GM21737 (cell line): Measurements from ENCODE around the gene PSMD8.
"Not testable (repeated sequence)": the region's sequence is repeated elsewhere in the genome, so short reads cannot be mapped to it uniquely, and the experiment has no call there.

Experiments
- ATAC-seq: cut with Tn5 transposase; IDR thresholded peaks from one replicate; pipeline ENCODE4 v1.9.1; 2021; ENCODE audit warnings: mild to moderate bottlenecking, moderate library complexity; ENCODE audit not compliant: unreplicated experiment

Gene PSMD8

DNA sequence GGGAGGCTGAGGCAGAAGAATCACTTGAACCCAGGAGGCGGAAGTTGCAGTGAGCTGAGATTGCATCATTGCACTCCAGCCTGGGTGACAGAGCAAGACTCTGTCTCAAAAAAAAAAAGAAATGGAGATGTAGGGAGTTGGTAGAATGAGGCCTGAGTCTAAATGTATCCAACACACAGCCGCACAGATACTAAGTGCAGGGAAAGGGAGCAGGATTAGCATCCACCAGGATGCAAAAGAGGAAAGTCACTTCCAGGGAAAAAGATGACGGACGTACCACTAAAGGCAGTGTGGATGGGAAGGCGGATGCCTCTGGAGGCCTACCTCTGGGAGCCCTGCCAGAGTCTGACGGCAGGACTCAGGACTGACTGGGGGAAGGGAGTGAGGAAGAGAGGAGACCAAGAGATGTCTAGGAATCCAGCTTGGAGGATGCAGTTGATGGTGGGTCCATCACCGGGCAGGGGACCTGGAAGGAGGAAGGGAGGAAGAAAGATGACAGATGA lies 35.3 kb downstream of the PSMD8 start:
- no peak for ATAC-seq

DNA sequence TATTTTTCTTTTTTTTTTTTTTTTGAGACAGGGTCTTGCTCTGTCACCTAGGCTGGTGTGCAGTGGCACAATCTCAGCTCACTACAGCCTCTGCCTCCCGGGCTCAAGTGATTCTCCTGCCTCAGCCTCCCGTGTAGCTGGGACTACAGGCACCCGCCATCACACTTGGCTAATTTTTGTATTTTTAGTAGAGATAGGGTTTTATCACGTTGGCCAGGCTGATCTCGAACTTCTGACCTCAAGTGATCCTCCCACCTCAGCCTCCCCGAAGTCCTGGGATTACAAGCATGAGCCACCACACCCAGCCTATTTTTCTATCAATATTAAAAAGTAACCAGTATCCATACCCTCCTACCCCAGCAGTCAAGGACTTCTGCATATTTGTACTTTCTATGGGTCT lies 36.0 kb downstream of the PSMD8 start:
- ATAC-seq, result not testable (repeated sequence)

- no peak for ATAC-seq
Observed at GRCh38 chr19:38411041-38411712, 36.8 kb downstream of the PSMD8 start.

DNA sequence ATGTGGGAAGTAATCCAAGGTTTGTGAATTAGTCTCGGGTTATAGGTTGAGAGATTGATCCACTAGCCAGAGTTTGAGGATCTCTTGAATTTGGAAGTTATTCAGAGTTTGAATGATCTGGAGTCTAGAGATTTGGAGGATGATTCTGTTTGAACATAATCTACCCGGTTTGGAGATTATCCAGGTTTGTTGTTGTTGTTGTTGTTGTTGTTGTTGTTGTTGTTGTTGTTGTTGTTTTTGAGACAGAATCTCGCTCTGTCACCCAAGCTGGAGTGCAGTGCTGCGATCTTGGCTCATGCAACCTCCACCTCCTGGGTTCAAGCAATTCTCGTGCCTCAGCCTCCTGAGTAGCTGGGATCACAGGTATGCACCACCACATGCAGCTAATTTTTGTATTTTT lies 37.5 kb downstream of the PSMD8 start:
- ATAC-seq, result not testable (repeated sequence)

DNA sequence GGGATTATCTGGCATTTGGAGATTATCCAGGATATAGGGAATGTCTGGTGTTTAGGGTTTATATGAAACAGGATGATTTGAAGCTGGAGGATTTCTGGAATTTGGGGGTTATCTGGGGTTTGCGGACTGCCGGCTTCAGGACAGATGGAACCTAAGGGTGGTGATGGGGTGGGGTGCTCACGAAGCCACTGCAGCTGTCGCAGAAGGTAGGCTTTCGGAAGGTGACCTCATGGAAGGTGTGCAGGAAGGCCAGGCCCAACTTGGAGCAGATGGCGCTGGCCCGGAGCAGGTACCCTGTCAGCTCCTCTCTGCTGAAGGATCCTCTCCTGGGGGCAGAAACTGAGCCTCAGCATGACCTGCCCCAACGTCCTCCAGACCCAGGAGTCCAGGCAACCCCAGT lies 38.1 kb downstream of the PSMD8 start:
- ATAC-seq, result no peak

- ATAC-seq, result no peak
Observed at GRCh38 chr19:38412961-38413360, 38.6 kb downstream of the PSMD8 start.

DNA sequence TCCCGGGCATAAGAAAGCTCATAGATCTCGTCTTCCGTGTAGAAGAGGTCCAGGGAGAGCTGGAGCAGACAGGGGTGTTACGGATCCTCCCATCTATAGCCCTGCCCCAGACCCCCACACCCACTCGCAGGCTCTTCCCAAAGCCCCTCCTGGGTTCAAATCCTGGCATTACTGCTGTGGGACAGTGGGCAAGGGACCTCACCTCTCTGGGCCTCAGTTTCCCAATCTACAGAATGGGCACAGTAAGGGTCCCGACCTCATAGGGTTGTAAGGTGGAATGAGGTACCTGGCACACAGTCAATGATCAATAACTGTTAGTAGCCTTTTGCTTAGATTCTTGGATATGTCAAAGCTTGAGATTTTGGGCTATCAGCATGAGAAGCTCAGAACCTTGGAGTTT lies 39.0 kb downstream of the PSMD8 start:
- no peak for ATAC-seq

GRCh38 chr19:38417146-38417543 lies 42.8 kb downstream of the PSMD8 start:
- no peak for ATAC-seq

DNA sequence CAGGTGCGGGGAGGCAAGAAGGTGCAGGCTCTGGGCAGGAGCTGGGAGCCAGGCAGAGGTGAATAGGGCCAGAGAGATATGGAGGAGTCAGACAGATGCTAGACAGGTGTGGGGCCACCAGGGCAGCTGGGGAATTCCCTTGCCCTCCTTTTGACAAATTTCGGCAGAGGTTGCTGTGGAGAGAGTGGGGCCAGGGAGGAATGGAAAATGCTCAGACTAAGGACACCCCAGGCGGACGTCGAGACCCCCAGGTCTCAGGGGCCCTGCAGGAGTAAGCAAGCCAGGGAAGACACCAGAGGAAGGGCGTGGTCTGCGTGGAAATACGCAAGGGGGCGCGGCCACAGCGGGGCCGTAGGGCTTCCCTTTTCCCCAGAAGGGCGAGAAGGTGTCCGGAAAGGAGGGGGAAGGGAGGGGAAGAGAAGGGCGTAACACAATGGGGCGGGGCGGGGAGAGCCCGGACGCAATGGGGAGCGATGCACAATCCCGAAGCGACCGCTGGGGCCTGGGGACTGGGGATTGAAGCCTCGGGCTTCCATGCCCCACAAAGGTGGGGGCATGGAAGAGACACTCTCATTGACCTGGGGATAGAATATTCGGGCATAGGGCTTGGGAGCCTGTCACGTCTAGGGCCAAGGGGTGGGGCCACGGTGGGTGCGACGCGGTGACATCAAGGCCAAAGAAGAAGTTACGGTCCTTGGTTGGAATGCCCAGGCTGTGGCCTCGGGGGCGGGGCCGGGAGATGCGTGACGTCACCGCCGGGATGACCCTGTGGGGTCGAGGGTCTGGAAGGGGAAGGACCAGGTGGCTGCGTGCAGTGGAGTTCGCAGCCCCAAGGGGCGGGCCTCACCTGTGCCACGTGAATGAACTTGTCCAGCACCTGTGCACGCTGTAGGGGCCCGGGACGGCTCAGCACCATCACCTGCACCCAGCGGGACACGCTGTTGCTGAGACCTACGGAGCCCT lies 43.5 kb downstream of the PSMD8 start:
- ATAC-seq, result no peak

- no peak for ATAC-seq
Observed at GRCh38 chr19:38420935-38421334, 46.6 kb downstream of the PSMD8 start.

DNA sequence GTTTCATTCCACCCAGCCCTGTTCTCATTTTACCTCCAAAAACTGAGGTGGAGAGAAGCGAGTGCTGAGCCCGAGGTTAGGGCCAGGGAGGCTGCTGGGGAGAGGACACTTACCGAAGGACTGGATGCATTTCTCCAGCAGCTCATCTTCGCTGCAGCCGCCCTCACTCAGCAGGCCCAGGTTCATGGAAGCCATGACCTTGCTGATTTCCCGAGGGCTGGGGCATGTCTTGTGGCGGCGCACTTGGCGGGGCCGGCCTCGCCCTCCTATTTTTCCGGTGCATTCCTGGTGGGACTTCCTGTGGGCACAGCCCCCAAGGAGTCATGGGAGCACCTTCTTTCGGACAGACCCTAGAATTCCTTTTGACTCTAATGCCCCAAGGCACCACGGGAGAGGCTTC lies 47.5 kb downstream of the PSMD8 start:
- ATAC-seq, result no peak

GRCh38 chr19:38422438-38422837 lies 48.1 kb downstream of the PSMD8 start:
- ATAC-seq, result no peak

- no peak for ATAC-seq
Observed at GRCh38 chr19:38424272-38424671, 49.9 kb downstream of the PSMD8 start.

- ATAC-seq, result no peak
Observed at GRCh38 chr19:38425222-38425809, 50.9 kb downstream of the PSMD8 start.

DNA sequence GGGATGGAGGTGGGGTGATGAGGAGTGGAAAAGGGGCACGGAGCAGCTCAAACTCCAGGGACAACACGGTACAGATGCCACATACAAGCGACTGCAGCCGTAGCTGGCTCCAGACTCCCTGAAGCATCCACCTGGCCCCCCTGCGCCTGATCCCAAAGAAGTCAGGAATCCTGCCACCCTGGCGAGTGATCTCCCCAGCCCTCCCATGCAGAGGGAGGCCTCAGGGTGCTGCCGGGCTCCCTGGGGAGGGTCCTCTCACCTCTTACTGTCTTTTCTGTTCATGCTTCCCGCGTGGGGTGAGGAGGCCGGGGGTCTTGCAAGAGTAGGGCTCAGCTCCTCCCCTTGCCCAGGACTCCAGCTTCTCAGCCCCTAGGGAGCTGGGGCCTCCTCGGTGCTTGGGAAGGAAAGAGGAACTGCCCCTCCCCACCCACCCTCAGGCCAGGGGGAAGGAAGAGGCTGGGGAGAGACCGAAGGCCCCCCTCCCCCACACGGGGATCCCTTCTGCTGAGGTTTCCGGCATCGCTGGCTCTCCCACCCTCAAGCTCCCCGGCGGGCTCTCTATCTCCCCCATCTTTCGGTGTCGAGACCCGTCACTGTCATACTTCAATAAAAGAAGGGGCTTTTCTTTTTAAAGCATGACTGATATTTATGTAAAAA lies 51.6 kb downstream of the PSMD8 start, which contains the start of gene RASGRP4:
RASGRP4 (minus strand) TSS at position 410 of the 657 bp plus-strand sequence; CDS start at position 282, 128 bp downstream.
- no peak for ATAC-seq

DNA sequence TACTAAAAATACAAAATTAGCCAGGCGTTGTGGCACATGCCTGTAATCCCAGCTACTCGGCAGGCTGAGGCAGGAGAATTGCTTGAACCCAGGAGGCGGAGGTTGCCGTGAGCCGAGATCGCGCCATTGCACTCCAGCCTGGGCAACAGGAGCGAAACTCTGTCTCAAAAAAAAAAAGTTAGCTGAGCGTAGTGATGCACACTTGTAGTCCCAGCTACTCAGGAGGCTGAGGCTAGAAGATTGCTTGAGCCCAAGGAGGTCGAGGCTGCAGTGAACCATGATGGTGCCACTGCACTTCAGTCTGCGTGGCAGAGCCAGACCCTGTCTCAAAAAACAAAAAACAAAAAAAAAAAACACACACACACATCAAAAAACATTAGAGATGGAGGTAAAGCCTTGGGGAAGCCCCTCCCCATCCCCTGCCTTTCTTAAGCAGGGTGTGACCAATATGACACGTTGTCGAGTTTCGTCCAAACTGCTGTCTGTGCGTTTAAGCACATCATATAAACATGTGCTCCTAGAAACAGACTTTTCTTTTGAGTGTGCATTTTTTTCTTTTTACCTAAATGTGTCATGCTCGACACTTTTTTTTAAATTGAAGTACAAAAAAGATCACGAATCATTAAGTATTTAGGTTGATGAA lies 52.8 kb downstream of the PSMD8 start:
- ATAC-seq, result not testable (repeated sequence)

- ATAC-seq, result no peak
Observed at GRCh38 chr19:38429055-38429810, 54.9 kb downstream of the PSMD8 start.

- ATAC-seq, result no peak
Observed at GRCh38 chr19:38429811-38430156, 55.4 kb downstream of the PSMD8 start.

GRCh38 chr19:38430931-38431330 lies 56.6 kb downstream of the PSMD8 start:
- ATAC-seq, result no peak

GRCh38 chr19:38433268-38433733 lies 58.9 kb downstream of the PSMD8 start, which contains the start of gene RYR1:
TSS of gene RYR1 (plus strand) at chr19:38433691. CDS start at chr19:38433830, 139 bp downstream.
- no peak for ATAC-seq
